ENCODE measurements around the gene SLC5A2.
"Not testable (repeated sequence)": the region's sequence is repeated elsewhere in the genome, so short reads cannot be mapped to it uniquely, and the experiment has no call there.

Gene SLC5A2

DNA sequence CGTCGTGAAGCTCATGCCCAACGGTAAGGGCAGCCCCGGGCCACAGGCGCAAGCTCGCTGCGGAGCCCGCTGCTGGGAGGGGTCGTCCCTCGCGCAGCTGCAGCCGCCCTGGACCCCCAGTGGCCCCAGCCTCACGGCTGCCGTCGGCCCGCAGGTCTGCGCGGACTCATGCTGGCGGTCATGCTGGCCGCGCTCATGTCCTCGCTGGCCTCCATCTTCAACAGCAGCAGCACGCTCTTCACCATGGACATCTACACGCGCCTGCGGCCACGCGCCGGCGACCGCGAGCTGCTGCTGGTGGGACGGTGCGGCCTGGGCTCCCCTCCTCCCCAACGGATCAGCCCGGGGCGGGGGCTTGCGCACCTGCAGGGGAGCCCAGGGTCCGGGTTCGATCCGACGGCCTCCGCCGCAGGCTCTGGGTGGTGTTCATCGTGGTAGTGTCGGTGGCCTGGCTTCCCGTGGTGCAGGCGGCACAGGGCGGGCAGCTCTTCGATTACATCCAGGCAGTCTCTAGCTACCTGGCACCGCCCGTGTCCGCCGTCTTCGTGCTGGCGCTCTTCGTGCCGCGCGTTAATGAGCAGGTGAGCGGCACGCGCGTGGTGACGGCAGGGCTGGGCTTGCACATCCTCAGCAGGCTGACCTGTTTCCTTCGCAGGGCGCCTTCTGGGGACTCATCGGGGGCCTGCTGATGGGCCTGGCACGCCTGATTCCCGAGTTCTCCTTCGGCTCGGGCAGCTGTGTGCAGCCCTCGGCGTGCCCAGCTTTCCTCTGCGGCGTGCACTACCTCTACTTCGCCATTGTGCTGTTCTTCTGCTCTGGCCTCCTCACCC lies 5.8 kb downstream of the SLC5A2 start:
- peaks cover 47% of the 10 kb centered on the region for H3K27me3 Mint-ChIP-seq

DNA sequence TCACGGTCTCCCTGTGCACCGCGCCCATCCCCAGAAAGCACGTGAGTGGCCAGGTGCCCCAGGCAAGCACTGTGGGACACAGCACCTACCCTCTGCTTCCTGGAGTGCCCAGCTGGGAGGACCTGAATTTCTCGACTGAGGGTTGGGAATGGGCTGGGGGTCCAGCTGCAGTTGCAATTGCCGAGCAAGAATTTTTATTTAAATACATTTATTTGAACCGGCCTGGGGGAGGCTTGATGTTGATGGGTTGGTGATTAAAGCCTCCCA lies 6.3 kb downstream of the SLC5A2 start:
- intact Hi-C loops (cut with micrococcal nuclease): no loop called here
- Mint-ChIP-seq H3K27me3 (peaks cover 46% of the 10 kb centered on the region), H3K36me3 (ENCODE audit: low read depth) (peaks cover 53% of the 10 kb centered on the region), H3K9me3 (no peaks in the 10 kb centered on the region), H3K27ac (no peak overlapping the region), H3K4me1 (ENCODE audit: low read depth) (peaks cover 27% of the 10 kb centered on the region), H3K4me3 (no peak overlapping the region)

More for the DNA sequence above, 5.8 kb downstream of the SLC5A2 start:
- peaks cover 28% of the 10 kb centered on the region for H3K4me1 Mint-ChIP-seq (ENCODE audit: low read depth)
- peak overlapping the region; percentile 86 for H3K4me3 Mint-ChIP-seq
- H3K36me3 Mint-ChIP-seq (ENCODE audit: low read depth): peaks cover 47% of the 10 kb centered on the region
- H3K27ac Mint-ChIP-seq: no peak overlapping the region
- intact Hi-C loops (cut with micrococcal nuclease): no loop called here
- H3K9me3 Mint-ChIP-seq: no peaks in the 10 kb centered on the region

DNA sequence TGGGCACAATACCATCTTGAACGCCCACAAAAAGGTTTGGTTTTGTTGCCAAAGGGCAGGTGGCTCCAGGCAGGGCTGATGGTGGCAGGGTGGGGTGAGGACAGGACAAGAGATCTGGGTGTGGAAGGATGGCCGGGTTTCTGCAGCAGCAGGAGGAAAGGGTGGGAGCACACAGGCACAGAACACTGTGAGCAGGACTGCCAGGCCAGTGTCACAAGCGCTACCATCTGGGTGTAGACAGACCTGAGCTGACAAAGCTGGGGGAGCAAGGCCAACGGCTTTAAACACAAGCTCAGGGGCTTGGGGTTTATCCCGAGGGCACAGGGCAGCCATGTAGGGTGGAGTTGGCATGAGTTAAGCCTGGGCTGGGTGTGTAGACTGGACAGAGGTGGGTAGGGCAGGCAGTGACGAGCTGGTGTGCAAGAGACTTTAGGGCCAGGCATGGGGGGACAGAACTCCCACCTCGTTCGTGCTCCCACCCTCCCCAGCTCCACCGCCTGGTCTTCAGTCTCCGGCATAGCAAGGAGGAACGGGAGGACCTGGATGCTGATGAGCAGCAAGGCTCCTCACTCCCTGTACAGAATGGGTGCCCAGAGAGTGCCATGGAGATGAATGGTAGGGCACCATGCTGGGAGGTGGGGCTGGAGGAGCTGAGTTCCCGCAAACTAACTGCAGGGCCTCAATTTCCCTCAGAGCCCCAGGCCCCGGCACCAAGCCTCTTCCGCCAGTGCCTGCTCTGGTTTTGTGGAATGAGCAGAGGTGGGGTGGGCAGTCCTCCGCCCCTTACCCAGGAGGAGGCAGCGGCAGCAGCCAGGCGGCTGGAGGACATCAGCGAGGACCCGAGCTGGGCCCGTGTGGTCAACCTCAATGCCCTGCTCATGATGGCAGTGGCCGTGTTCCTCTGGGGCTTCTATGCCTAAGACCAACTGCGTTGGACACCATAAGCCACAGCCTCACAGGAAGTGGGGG lies 7.0 kb downstream of the SLC5A2 start:
- Mint-ChIP-seq H3K36me3 (ENCODE audit: low read depth) (peaks cover 54% of the 10 kb centered on the region), H3K4me1 (ENCODE audit: low read depth) (peaks cover 20% of the 10 kb centered on the region), H3K4me3 (no peak overlapping the region), H3K27ac (no peak overlapping the region), H3K9me3 (no peaks in the 10 kb centered on the region), H3K27me3 (peaks cover 40% of the 10 kb centered on the region)
- intact Hi-C loops (cut with micrococcal nuclease): no loop called here

DNA sequence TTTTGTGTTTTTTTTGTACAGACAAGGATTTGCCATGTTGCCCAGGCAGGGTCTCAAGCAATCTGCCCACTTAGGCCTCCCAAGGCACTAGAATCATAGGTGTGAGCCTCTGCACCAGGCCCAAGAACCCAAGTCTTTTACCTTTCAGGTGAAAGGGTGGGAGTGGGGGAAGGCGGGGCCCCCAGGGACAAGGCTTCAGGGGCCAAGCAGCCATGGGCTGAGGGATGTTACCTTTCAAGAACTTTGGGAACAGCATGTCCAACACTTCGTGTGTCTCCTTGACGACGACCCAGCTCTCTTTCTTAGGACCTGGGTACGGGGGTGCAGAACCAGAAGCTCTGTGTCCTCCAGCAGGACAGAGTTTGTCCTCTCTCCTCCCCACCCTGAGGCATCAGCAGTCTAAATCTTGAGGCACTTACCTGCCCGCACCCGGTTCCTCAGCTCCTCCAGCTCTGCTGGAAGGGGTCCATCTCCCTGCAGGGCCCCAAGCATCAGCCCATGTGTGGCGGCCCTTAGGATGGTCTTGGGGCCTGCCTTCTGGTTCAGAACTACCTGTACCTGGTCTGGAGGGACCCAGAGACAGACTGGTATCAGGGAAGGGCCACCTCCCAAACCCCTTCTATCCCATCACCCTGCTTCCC lies 9.0 kb downstream of the SLC5A2 start:
- H3K4me3 Mint-ChIP-seq: no peak overlapping the region
- no peaks in the 10 kb centered on the region for H3K9me3 Mint-ChIP-seq
- no peak overlapping the region for H3K27ac Mint-ChIP-seq
- H3K4me1 Mint-ChIP-seq (ENCODE audit: low read depth): peaks cover 16% of the 10 kb centered on the region
- H3K36me3 Mint-ChIP-seq (ENCODE audit: low read depth): peaks cover 73% of the 10 kb centered on the region
- intact Hi-C loops (cut with micrococcal nuclease): no loop called here
- peaks cover 20% of the 10 kb centered on the region for H3K27me3 Mint-ChIP-seq

DNA sequence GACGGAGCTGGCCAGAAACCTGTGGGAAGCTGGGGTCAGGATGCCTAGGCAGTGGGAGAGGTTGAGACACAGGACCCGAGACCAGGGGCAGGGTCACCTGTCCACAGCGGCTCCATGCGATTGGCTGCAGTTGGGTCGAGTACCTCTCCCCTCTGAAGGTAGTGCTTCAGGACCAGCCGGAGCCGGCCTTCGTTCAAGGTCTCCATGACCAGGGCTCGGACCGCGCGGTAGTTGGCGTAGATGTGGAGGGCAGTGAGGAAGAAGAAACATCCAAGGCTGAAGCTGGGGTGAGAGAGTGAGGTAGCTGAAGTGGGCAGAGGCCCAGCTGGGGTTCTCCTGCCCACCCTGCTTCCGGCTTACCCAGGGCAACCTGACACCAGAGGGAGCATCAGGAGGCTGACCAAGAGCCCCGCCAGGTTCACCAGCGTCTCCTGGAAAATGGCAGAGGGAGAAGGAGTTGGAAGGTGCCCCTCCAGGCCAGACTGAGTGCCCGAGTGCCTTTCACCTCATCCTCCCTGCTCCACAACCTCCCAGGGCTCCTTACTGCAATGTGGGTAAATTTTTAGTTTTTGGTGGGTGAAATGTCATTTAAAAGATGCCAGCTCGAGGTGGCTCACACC lies 10.7 kb downstream of the SLC5A2 start:
- H3K4me3 Mint-ChIP-seq: no peak overlapping the region
- H3K4me1 Mint-ChIP-seq (ENCODE audit: low read depth): peaks cover 6% of the 10 kb centered on the region
- H3K27ac Mint-ChIP-seq: no peak overlapping the region
- H3K27me3 Mint-ChIP-seq: peaks cover 5% of the 10 kb centered on the region
- H3K36me3 Mint-ChIP-seq (ENCODE audit: low read depth): peaks cover 90% of the 10 kb centered on the region
- intact Hi-C loops (cut with micrococcal nuclease): no loop called here
- no peaks in the 10 kb centered on the region for H3K9me3 Mint-ChIP-seq

DNA sequence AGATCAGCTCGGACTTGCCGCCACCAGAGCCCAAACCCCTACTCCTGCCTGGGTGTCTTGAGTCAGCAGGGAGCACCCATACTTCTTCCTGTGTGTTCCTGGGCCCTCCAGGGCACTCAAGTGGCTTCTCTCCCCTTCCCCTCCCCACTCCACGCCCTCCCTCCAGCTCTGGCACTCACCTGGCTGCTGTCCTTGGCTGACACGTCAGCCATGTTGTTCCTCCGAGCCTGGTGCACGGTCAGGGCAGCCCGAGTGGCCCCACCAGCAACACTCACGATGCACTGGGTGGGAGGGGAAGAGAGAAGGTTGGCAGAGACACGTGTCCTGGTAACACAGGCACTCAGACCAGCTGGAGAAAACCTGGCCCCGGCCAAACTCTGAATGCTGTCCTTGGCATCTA lies 13.7 kb downstream of the SLC5A2 start:
- no peak overlapping the region for H3K27ac Mint-ChIP-seq
- no peaks in the 10 kb centered on the region for H3K27me3 Mint-ChIP-seq
- no peak overlapping the region for H3K4me3 Mint-ChIP-seq
- intact Hi-C loops (cut with micrococcal nuclease): no loop called here
- no peaks in the 10 kb centered on the region for H3K9me3 Mint-ChIP-seq
- peaks cover 85% of the 10 kb centered on the region for H3K36me3 Mint-ChIP-seq (ENCODE audit: low read depth)
- H3K4me1 Mint-ChIP-seq (ENCODE audit: low read depth): no peaks in the 10 kb centered on the region

DNA sequence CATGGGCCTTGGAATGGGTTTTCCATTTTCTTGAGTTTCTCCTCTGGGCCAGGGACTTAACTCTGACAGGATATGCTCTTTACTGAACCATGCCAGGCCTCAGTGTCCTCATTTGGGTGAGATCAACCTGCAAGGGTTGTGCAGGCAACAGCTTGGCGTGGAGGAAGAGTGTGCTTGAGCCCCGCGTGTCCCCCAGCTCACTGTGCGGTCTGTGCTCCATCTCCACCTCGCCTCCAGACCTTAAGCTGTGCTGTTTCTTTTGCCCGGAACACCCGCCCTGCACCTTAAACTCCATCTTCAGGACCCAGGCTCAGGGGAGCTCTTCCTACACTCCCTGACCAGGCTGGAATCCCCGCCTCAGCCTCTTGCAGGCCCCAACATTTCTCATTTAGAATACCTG lies 15.6 kb downstream of the SLC5A2 start:
- intact Hi-C loops (cut with micrococcal nuclease): no loop called here
- Mint-ChIP-seq H3K27me3 (no peaks in the 10 kb centered on the region), H3K36me3 (ENCODE audit: low read depth) (peaks cover 66% of the 10 kb centered on the region), H3K4me1 (ENCODE audit: low read depth) (no peaks in the 10 kb centered on the region), H3K9me3 (no peaks in the 10 kb centered on the region), H3K27ac (no peak overlapping the region), H3K4me3 (no peak overlapping the region)

DNA sequence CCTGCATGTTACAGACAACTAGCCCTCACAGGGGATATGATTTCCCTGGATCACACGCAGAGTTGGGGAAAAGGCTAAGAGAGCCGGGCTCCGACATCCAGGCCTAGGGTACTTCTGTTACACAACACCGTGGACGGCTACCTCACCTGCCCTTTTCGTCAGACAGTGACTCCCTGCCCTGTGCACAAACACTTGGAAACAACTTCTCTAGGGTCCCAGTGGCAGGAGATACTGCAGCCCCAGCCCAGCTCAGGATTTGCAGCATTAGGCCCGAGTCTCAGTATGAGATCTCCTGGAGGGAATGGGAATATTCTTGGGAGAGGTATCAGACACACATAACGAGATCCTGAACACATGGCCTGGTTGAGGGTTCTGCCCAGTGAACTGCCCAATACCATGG lies 17.0 kb downstream of the SLC5A2 start:
- no peaks in the 10 kb centered on the region for H3K9me3 Mint-ChIP-seq
- H3K4me1 Mint-ChIP-seq (ENCODE audit: low read depth): peaks cover 2% of the 10 kb centered on the region
- H3K4me3 Mint-ChIP-seq: no peak overlapping the region
- peaks cover 66% of the 10 kb centered on the region for H3K36me3 Mint-ChIP-seq (ENCODE audit: low read depth)
- no peaks in the 10 kb centered on the region for H3K27me3 Mint-ChIP-seq
- H3K27ac Mint-ChIP-seq: no peak overlapping the region
- intact Hi-C loops (cut with micrococcal nuclease): no loop called here

DNA sequence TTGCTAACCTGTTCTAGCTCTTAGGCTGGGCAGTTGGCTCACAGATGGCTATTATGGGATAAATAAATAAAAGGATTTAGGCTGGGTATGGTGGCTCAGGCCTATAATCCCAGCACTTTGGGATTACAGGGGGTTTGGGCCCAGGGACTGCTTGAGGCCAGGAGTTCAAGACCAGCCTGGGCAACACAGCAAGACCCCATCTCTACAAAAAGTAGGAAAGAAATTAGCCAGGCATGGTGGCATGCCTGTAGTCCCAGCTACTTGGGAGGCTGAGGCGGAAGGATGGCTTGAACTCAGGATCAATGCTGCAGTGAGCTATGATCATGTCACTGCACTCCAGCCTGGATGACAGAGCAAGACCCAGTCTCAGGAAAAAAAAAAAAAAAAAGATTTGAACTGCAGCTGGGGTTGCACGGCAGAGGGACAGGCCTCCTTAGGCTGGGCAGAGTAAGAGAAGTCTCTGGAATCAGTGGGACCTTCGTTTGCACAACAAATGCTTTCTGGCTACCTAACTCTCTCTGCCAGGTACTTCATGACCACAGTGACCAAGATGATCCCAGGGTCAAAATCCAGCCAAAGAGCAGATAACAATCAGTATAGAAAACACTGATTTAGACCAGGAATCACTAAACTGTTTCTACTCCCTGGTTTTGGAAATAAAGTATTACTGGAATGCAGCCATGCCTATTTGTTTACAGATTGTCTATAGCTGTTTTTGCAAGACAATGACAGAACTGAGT lies 18.5 kb downstream of the SLC5A2 start:
- intact Hi-C loops (cut with micrococcal nuclease): no loop called here
- Mint-ChIP-seq H3K9me3 (no peaks in the 10 kb centered on the region), H3K36me3 (ENCODE audit: low read depth) (peaks cover 57% of the 10 kb centered on the region), H3K4me1 (ENCODE audit: low read depth) (peaks cover 12% of the 10 kb centered on the region), H3K27me3 (no peaks in the 10 kb centered on the region), H3K27ac (no peak overlapping the region), H3K4me3 (no peak overlapping the region)

DNA sequence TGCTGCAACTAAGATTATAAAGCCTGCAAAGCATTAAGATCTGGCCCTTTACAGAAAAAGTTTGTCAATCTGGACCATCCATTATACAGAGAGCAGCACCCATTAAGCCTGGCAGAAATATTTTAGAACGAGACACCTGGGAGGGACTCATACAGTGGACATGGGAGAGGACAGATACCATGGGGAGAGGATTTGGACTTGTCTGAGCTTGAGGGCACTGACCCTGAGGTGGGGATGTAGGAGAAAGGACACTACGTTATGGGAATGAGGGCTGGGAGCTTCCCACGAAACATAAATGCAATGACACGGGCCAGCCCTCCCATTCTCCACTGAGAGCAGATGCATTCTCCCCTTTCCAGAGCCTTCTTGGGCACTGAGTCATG lies 19.0 kb downstream of the SLC5A2 start:
- peaks cover 17% of the 10 kb centered on the region for H3K4me1 Mint-ChIP-seq (ENCODE audit: low read depth)
- peaks cover 52% of the 10 kb centered on the region for H3K36me3 Mint-ChIP-seq (ENCODE audit: low read depth)
- H3K9me3 Mint-ChIP-seq: no peaks in the 10 kb centered on the region
- H3K27me3 Mint-ChIP-seq: no peaks in the 10 kb centered on the region
- H3K27ac Mint-ChIP-seq: no peak overlapping the region
- intact Hi-C loops (cut with micrococcal nuclease): no loop called here
- no peak overlapping the region for H3K4me3 Mint-ChIP-seq

DNA sequence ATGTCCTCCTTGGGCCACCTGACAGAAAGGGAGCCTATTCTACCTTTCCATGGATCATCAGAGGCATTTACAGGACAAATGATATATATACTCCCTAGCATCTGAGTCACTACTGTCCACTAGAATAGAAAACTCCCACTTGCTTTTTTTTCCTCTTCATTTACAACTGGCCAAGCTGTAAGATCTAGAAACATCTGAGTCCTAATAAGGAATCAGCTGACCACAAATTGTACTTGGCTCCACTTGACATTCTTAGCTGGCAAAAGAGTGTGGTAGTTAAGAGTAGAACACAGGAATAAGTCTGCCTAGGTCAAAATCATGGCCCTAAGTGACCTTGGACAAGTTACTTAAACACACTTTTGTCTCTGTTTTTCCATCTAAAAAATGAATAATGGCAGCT lies 20.1 kb downstream of the SLC5A2 start:
- H3K4me3 Mint-ChIP-seq: no peak overlapping the region
- H3K4me1 Mint-ChIP-seq (ENCODE audit: low read depth): peaks cover 25% of the 10 kb centered on the region
- H3K27ac Mint-ChIP-seq: no peak overlapping the region

DNA sequence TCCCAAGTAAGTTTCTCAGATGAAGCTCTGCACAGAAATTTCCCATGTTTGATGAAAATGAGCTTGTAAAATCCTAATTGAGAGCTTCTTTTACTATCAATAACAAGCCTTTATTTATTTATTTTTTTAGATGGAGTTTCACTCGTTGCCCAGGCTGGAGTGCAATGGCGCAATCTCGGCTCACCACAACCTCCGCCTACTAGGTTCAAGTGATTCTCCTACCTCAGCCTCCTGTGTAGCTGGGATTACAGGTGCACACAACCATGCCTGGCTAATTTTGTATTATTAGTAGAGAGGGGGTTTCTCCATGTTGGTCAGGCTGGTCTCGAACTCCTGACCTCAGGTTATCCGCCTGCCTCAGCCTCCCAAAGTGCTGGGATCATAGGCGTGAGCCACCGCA lies 20.6 kb downstream of the SLC5A2 start:
- H3K9me3 Mint-ChIP-seq; H3K4me3 Mint-ChIP-seq; H3K27me3 Mint-ChIP-seq; intact Hi-C loops (cut with micrococcal nuclease); H3K27ac Mint-ChIP-seq: not testable (repeated sequence)
- H3K4me1 Mint-ChIP-seq (ENCODE audit: low read depth): peaks cover 26% of the 10 kb centered on the region
- H3K36me3 Mint-ChIP-seq (ENCODE audit: low read depth): peaks cover 48% of the 10 kb centered on the region

More for the DNA sequence above, 20.1 kb downstream of the SLC5A2 start:
- Mint-ChIP-seq H3K36me3 (ENCODE audit: low read depth) (peaks cover 48% of the 10 kb centered on the region), H3K9me3 (no peaks in the 10 kb centered on the region), H3K27me3 (no peaks in the 10 kb centered on the region)
- intact Hi-C loops (cut with micrococcal nuclease): no loop called here

DNA sequence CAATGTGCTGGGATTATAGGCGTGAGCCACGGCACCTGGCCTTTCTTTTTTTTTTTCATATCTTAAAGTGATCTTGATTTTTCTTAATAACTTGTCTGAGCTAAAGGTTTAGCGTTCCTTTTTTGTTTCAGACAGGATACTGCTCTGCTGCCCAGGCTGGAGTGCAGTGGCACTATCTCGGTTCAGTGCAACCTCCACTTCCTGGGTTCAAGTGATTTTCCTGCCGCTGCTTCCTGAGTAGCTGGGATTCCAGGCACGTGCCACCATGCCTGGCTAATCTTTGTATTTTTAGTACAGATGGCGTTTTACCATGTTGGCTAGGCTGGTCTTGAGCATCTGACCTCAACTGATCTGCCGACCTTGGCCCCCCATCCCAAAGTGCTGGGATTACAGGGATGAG lies 21.2 kb downstream of the SLC5A2 start:
- H3K4me3 Mint-ChIP-seq: no peak overlapping the region
- H3K27me3 Mint-ChIP-seq: no peaks in the 10 kb centered on the region
- peaks cover 32% of the 10 kb centered on the region for H3K4me1 Mint-ChIP-seq (ENCODE audit: low read depth)
- peaks cover 43% of the 10 kb centered on the region for H3K36me3 Mint-ChIP-seq (ENCODE audit: low read depth)
- H3K9me3 Mint-ChIP-seq: no peaks in the 10 kb centered on the region
- intact Hi-C loops (cut with micrococcal nuclease): no loop called here
- H3K27ac Mint-ChIP-seq: no peak overlapping the region

Measured in dendritic cell treated with granulocyte-macrophage colony-stimulating factor and Interleukin-4, amounts not matched to agents 40 ng/mL and 50 ng/mL, for 4 days (primary cell).